ENCODE results near the gene DGKG.

Gene DGKG

DNA sequence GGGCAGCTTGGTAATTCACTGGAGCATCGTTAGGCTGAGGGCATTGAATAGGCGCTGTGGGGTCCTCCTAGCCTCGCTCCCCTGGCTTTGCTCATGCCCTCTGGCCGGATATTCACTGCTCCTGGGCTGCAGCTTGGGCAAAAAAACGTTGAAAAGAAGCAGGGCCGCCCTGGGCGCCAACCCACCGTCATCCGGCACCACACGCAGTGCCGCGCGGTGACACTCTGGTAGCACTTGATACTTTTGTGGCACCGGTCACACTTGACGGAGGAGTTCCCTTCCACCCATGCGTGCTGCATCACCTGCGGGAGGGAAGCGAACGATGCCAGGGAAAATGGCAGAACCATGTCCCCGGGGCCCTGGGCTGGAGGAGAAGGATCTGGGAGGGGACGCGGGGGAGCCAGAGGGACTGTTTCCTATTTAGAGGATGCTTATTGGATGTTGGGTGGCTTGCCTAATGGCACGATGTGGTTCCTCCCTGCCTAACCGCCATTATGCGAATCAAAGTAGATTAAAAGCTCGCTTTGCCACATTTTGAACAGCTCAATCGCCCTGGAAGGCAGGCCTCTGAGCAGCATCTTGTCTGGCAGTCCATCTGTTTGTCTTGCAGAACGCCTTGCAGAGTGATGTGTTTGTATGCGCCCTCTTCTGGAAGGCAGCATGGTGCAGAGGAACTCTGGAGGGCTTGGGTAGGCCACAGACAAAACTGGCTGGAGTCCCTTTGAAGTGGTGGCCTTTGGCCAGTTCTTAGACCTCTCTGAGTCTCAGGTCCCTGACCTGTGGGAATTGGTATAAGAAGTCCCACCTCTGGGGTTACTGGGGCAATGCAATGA is 93.2 kb downstream of the DGKG start:
- DNase-seq: peak; percentile 53

DNA sequence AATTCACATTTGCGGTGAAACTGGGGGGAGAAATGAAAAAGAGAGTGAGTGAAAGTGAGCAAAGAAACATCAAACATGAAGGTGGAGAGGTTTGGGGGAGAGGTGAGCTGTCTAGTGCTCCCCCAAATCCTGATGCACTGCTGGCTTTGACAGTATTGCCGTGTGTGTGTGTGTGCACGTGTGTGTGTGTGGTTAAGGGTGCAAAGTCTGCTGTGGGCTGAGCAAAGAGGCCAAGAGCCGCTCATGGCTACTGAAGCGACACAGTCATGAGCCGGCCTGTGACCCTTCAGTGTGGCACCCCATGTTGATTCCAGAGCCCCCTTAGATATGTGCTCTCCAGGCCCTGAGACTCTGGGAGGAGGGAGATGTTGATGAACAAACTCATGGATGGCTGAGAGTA is 94.3 kb downstream of the DGKG start:
- DNase-seq: no peak

DNA sequence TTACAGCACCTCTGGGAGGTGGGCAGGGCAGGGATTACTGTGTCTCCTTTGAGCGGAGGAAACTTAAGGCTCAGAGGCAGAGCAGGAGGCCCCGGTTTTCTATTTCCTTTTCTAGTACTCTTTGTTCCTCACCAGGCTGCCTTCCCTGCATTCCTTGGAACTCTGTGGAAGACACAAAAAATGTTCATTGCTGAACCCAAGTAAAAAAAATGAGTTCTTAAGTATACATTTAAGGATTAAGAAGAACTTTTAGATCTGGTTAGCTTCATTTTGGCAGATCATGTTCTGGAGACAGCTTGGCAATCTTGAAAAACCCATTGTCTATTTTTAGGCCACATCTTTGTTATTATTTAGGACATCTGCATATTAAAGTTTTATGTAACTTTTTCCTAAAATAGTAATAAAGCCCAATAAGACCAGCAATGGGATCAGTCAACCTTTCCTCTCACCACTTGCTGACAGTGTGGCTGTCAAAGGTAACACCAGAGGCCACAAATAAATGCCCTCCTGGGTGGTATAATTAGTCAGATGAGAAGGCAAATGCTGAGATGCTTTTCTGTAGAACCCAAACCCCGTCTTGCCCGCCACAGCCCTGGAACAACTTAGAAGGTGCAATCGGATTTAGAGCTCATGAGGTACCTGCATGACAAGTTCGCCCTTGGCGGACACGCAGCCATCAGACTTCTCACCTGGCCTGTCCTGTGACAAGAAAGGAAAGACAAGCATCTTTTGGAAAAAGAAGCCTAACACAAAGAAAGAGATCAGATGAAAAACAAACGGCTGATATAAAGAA is 97.2 kb downstream of the DGKG start:
- no peak for DNase-seq

DNA sequence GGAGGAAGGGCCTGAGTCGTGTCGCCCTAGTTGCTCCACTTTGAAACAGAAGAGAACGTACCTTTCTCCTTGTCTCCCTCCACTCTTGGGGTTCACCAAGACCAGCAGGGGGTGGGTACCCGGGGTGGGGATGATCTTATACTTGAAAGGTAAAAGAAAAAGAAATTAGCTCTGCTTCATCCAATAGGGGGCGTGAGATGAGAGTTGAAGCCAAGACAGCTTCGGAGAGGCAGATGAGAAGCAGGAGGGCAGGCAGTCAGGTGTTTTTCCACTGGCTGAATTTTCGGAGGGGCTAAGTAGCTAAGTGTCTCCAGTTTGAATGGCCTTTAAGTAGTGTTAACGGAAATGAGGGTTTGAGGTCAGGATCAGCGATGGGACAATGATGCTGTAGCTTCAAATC is 100.4 kb downstream of the DGKG start:
- DNase-seq: peak; percentile 26

DNA sequence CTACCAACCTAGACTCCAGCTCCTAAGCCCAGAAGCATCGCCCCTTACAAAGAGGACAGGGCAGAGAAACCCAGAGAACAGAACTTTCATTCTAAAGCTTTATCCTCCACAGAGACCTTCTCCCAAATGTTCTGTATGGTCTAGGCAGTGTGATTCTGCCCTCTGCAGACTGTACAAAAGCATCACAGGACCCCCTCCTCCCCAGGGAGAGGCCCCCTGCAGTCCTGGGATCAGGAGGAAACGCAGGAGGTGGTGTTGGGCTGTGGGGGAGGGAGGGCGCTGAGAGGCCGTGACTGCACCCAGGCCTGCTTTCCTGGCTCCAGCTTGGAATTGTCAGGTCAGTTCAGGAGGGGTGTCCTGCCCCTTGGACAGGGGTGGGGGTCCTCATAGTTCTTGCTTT is 101.3 kb downstream of the DGKG start:
- DNase-seq: no peak

DNA sequence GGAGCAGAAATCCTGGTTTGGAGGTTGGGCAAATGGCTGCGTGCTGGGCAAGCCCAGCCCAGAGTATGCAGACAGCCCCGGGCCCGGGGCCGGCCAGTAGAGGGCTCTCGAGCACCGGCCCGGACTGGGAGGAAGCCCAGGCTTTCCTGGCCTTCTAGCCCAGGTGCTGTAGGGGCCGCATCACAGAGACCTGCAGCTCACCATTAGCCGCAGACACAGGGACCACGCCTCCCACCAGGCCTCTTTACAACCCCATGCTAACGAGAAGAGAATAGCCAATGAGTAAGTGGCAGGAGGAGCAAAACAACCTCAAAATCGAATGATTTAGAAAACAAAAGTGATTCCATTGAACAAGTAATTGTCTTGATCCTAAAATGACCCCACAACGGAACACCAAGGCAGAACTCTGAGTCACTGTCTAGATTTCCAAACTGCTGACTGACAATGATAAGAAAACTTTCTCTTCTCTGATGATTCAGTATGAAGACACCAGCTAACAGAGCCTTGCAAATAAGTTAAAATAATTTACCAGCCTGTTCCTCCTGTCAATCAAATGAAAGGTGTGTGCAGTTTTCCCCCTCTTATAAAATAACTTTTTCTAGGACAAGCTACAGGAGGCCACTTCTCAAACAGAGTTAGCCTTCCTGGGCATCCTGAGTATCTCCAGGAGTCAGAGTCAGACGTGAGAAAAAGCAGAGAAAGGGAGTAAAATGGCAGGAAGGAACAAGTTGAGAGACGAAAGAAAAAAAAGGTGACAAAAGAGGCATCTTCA is 102.2 kb downstream of the DGKG start:
- peak; percentile 83 for DNase-seq

DNA sequence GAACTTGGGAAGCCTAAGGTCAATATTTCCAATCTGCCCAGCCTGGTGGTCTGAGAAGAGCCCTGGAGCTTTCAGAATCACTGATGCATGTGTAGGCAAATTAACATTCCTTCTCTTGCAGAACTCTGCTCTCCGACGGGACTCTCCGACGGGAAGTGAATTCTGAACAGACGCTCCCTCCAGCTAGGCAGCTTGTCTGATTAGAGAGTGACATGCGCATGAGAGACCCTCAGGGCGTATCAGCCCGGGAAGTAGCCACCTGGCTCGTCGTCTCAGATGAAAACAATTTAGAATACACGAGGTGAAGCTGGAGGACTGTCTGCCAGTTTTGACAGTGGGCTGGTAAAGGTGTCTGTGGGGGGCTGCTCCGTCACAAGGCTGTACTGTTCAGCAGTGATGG is 103.1 kb downstream of the DGKG start:
- DNase-seq: no peak

DNA sequence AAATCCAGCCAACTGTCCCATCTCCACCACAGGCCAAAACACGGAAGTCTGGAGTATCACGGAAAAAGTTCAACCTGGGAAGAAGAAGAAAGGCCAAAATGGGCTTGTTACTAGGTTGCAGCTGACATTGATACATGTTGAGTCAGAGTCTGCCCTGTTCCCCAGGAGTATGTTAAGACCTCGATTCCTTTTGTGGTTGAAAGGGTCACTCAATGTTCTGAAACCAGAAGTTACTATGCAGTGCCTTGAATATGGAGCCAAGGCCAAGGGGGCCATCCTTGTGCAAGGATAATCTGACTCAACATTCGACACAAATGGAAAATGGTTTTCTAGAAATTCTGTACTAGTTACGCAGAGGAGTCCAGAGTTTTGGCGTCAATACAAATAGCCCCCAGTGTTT is 104.2 kb downstream of the DGKG start:
- no peak for DNase-seq

DNA sequence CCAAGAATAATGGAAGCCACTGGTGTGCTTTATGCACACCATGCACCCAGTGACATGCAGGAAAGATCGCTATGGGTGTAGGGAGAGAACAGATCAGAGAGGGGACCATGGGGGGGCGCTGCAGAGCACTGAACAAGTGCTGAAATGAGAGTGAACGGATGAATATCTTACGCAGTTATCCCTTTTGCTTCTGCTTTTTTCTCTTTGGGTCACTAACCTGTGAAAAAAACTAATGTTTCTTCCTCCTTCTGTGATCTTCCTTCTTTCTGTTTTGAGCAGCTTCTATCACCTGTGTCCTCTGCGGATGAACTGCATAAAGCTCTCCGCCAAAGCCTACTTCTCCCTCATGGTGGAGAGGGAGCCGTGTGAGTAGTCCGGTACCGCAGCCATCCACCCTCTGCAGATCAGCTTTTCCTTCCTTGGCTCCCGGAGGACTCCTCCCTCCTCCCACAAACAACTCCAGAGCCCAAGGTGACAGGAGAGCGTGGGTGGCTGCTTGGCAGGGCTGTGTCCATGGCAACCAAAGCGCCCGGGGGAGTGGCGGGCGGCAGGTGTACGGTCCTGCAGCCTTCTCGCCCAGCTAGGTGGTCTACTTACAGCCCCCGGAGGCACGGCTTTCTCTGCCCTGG is 106.2 kb downstream of the DGKG start:
- peak; percentile 68 for DNase-seq

DNA sequence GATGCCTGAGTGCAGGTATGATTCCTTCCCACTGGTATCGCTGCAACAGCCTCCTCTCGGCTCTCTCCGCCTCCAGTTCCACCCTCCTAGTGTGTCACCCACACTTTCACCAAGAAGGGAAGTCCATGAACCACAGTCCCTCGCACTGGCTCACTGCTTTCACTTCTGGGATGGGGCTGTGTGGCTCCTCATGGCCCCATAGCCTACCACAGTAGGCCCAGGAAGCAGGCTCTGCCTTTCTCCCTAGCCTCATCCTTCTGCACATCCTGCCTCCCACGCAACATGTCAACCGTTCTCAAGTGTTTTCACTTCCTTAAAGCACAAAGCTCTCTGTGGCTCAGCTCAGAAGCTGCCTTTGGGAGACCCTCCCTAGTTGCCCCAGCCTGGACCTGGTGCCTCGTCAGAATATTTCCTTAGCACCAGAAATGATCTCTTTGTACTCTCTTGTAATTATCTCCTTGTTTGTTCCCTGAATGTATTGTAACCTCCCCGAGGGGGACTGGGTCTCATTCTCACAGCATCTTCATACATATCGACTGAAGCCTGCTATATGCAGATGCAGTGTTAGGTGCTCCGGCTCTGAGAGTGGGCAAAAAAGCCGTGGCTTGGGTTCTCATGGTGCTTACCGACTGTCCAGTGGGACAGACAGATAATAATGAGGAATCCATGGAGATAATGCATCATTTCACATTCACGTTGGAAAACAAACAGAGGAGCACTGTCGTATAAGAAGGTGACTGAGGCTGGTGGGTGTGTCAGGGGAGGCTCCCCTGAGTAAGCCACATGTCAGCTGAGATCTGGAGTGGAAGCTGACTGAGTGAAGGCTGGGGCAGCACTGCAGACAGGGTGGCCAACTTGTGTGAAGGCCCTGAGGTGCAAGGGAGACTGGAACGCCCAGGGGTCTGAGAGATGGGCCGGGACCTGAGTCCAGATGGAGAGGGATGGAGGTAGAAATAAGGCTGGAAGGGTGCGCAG is 107.1 kb downstream of the DGKG start:
- peak; percentile 25 for DNase-seq

DNA sequence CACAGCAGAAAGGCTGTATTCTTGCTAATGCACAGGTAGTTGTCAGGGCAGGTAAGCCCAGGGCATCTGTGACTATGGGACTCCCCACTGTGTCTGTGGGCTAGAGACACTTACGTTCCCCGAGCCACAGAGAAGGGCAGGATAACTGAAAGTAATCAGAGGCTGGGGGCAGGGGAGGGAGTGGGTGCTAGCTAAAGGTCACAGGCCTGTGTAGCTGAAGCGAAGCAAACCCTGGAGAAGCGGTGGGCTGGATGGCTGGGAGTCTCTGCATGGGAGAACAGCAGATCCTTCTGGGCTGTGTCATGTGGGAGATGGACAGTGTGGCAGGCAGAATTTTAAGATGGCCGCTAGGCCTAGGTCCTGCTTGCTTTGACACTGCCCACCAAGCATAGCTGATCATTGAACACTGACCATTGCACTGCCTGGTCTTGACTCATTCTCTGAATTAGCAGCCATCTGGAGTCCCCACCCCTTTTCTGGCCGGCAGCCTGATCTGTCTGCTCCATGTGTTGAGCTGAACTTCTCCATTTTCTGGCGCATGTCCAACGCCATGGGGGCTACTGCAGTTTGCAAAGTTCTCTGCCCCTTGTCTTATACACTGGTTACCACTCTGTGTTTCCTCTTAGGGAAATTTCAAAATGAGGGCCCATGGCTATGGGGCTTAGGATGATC is 110.0 kb downstream of the DGKG start:
- DNase-seq: peak; percentile 61

DNA sequence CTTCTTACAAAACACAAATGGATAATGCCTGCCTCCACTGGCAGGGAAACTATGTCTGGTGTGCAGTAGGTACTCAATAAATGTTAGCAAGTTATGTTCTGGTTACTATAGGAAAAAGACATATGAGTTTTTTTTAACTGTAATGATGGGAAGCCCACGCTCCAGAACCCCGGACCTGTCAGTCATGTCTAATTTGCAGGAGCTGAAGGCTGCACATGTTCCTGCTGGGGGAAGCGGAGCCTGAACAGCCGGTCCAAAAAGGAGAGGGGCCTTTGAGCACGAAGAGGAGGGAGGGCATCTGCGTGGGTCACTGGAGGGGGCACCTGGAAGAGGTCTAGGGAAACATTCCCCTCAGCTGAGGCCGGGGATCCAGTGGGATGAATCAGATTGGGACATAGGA is 113.2 kb downstream of the DGKG start:
- no peak for DNase-seq

DNA sequence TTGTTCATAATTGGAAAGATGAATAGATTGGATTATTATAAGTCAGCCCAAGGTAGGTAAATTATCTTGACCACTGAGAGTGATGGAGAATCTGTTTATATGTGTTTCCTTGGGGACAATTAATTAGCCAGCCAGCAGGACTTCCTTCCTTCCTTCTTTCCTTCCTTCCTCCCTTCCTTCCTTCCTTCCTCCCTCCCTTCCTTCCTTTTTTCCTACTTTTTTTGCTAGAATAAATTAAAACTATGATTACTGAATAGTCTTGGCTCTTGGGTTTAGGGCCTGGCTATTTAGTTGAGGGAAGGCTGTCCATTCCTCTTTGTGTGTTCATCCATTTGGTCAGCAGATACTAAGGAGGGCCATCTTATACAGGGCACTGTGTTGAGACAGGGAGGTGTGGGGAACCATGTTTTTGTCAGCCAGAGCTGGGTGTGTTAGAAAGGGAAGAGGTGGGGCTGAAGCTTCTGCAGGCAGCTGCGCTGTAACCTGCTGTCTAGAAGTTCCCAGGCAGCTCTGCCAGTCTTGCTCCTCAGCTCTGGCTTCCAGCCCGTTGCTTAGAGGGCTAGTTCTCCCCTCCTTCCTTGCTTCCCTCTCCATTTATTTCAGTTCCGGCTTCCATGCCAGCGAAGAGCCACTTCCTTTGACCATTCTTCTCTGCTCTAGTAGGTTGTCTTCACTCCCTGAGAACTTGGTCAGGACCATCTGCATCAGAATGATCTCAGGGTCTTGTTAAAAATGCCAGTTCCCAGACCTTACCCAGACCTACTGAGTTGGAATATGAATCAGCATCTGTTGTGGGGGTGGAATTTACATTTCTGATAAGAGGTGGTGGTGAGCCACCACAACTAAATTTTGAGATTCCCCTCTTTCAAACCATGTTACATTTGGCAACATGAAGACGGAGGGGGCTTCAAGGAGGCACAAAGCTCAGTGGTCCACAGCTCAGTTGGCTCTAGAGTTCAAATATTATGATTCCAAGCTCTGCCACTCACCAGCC is 113.9 kb downstream of the DGKG start:
- peak; percentile 23 for DNase-seq

DNA sequence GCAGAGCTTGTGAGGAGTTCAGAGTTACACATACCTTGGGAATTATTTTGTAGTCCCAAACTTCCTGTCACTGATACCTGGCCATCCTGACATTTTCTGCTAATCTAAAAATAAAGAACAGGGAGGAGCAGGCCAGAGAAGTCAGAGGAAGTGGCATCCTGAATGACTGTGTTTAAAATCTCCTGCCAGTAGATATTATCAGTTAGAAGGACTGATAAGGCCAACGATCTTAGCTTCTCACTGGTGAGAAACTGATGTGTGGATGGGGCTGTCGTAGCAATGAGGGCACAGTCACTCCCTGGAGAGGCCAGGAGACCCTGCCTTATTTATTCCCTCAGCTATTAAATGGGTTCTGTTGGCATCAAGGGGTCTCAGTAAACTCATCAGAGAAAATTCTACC is 115.1 kb downstream of the DGKG start:
- no peak for DNase-seq

DNA sequence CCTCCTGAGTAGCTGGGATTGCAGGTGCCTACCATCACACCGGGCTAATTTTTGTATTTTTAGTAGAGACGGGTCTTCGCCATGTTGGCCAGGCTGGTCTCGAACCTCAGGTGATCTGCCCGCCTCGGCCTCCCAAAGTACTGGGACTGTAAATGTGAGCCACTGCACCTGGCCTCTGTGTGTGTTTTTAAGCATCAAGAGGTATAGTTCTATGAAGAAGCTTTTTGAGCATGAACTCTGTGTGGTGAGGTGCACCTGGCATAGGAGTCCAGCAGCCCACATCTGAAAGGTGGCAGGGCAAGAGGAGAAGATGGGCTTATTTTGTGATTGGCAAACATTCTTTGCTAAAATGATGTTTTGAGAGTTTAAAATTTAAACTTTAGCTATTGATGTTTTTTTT is 118.0 kb downstream of the DGKG start:
- no peak for DNase-seq

DNA sequence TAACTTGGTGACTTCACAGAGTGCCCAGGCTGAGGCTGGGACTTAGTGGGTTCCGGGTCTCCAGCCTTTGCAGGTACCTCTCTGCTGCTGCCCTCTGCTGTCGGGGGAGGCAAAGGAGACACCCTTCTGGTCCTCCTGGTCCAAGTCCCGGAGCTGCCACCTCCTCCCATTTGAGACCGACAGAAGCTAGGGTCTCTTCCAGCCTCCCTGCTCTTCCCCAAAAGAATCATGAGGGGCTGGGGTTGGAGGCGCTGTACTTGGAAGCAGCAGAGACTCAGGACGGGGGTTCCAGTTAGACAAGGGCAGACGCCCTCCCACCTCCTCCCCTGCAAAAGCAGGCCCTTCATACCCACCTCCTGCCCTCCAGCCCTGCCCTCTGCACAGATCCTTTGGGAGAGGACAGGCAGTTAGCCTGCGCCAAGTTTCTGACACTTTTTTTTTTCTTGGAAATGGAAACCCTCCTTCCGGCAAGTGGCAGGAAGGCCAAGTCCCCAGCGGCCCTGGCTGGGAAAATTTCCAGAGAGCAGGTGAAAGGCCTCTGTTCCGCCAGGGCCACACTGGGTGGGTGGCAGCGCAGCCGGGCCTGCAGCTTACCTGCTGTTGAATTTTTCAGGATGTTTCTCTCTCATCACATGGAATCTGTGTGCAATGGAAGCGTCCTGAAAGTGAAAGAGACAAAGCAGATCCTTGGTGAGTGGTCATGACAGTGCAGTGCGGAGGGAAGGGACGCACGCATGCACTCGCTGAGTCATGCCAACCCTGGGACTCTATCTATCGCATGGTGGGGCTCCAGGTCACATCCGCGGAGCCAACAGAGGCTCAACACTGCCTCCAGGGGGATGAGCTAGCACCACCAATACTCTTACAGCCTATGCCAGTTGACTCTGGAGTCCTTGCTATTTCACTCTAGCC is 119.9 kb downstream of the DGKG start:
- peak; percentile 95 for DNase-seq

DNA sequence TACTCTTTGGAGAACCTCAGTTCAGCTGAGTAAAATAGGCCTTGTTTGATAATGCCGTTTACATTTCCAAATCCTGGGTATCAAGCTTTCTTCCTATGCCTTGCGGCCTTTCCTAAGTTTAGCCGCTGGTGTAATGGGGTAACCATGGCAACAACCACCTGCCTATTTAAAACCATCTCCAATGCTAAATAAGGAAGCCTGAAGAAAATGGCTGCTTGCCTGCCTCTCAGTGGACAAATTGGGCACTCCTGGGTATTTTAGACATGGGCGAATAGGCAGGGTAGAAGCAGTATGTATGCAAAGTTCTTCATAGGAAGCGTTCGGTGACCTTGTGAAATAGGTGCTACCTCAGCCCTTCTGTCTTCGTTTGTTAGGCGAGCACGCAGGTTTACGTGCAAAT is 122.7 kb downstream of the DGKG start:
- no peak for DNase-seq

DNA sequence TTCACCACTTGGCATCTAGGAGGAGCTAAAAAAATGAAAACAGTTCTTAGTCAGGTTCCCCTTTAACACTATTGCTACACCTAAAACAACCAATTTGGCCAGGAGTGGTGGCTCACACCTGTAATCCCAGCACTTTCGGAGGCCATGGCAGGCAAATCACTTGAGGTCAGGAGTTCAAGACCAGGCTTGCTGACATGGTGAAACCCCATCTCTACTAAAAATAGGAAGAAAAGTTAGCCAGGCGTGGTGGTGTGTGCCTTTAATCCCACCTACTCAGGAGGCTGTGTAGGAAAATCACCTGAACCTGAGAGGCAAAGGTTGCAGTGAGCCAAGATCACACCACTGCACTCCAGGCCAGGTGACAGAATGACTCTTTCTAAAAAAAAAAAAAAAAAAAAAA is 124.1 kb downstream of the DGKG start:
- DNase-seq: peak; percentile 64
